HL-60 (cell line): ENCODE data around the gene RESP18.

ENCODE experiments used
- DNase-seq, 2 experiments: peaks; one replicate each; pipeline ENCODE4 v3.0.0-alpha.2; 2010 to 2020; ENCODE audit warnings: low read depth in 1 of 2, low spot score in 1 of 2
- H3K27ac ChIP-seq: fragments of 250-450 bp; sonication (Bioruptor Pico); replicated peaks from 2 replicates; pipeline ENCODE4 v1.5.1; 2020; ENCODE audit warnings: mild to moderate bottlenecking, moderate library complexity
- H3K27me3 ChIP-seq: fragments of 250-450 bp; sonication (Bioruptor Pico); 2 replicates; pipeline ENCODE4 v1.5.1; 2021; ENCODE audit warnings: mild to moderate bottlenecking, moderate library complexity; ENCODE audit not compliant: insufficient read depth, poor library complexity, severe bottlenecking
- H3K4me3 ChIP-seq: replicated peaks from 2 replicates; pipeline ENCODE4 v1.5.1; 2011; ENCODE audit warnings: mild to moderate bottlenecking, control low read depth, low read length; ENCODE audit not compliant: insufficient read depth
- GABPA ChIP-seq: IDR thresholded peaks from 2 replicates; pipeline ENCODE4 v1.6.1; 2012; ENCODE audit warnings: low read depth
- POLR2AphosphoS5 ChIP-seq: IDR thresholded peaks from 2 replicates; pipeline ENCODE4 v1.6.1; 2012; ENCODE audit warnings: low read depth
- REST ChIP-seq: IDR thresholded peaks from 2 replicates; pipeline ENCODE4 v1.6.1; 2012; ENCODE audit warnings: low read depth; ENCODE audit not compliant: insufficient replicate concordance
- SPI1 ChIP-seq: IDR thresholded peaks from 2 replicates; pipeline ENCODE4 v1.6.1; 2012; ENCODE audit warnings: low read depth, mild to moderate bottlenecking, borderline replicate concordance
- TF ChIP-seq, protein P1 (sequence below): IDR thresholded peaks from one replicate; pipeline ENCODE4 v1.5.1; 2011; ENCODE audit warnings: low read length, control low read depth, inconsistent platforms; ENCODE audit not compliant: insufficient read depth

RESP18 gene

DNA sequence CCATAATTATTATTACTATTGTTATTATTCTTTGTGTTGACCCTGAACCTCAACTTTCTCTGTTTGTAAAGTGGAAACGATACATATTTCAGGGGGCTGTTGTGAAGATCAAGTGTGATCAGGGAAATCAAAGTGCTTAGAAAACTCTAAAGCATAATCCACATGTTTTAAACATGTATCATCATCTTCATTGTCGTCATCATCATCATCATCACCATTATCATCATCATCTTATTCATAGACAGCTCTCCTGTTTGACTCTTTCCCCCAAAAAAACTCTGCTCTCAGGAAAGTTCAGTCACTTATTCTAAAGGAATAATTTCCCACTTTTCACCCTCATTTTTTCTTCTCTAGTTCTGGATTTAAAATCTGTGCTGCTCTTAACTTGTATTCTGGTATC, 28.3 kb downstream of the RESP18 start:
- H3K27ac ChIP-seq = no peak overlapping the region
- DNase-seq = no peak
- no peak overlapping the region for H3K4me3 ChIP-seq
- peaks cover 14% of the 10 kb centered on the region for H3K27me3 ChIP-seq
- TF ChIP-seq, protein P1, sequence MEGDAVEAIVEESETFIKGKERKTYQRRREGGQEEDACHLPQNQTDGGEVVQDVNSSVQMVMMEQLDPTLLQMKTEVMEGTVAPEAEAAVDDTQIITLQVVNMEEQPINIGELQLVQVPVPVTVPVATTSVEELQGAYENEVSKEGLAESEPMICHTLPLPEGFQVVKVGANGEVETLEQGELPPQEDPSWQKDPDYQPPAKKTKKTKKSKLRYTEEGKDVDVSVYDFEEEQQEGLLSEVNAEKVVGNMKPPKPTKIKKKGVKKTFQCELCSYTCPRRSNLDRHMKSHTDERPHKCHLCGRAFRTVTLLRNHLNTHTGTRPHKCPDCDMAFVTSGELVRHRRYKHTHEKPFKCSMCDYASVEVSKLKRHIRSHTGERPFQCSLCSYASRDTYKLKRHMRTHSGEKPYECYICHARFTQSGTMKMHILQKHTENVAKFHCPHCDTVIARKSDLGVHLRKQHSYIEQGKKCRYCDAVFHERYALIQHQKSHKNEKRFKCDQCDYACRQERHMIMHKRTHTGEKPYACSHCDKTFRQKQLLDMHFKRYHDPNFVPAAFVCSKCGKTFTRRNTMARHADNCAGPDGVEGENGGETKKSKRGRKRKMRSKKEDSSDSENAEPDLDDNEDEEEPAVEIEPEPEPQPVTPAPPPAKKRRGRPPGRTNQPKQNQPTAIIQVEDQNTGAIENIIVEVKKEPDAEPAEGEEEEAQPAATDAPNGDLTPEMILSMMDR = no peak
- TF ChIP-seq REST (no peak), GABPA (no peak), SPI1 (no peak), POLR2AphosphoS5 (no peak)

GRCh38 chr2:219302412-219302968, 30.1 kb downstream of the RESP18 start:
- Histone ChIP-seq H3K4me3 (no peak overlapping the region), H3K27ac (no peak overlapping the region), H3K27me3 (peaks cover 21% of the 10 kb centered on the region)
- TF ChIP-seq, protein P1 = no peak
- TF ChIP-seq REST = no peak
- no peak for DNase-seq

DNA sequence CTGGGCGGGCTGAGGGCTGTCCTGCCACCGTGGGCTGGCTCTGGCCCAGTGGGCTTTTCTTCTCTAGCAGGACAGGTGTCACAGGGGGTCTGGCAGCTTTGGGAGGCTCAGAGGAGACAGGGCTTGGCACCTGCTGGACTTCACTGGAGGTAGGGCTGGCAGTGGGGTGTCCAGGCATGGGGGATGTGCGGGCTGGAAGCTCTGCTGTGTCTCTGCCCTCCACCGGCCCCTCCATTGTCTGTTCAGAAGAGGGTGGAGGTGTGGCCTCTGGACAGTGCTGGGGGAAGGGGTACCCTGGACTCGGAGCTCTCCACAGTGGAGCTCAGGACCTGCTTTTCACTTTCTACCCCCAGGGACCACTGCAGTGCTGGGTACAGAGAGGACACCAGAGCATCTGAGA, 32.5 kb downstream of the RESP18 start:
- DNase-seq = no peak
- Histone ChIP-seq H3K27ac (no peak overlapping the region), H3K27me3 (peaks cover 29% of the 10 kb centered on the region)

More for the DNA sequence above, 32.5 kb downstream of the RESP18 start:
- H3K4me3 ChIP-seq = no peak overlapping the region
- TF ChIP-seq POLR2AphosphoS5 = no peak
- no peak for TF ChIP-seq REST
- no peak for TF ChIP-seq GABPA
- no peak for TF ChIP-seq SPI1
- TF ChIP-seq, protein P1 = no peak
